WTC11 (cell line): ENCODE data around the gene MRPS22. TPM values are rescaled to one million over a fixed set of nuclear protein-coding genes. Genes with fewer than 3 reads are reported as not detected.

Source experiments
- ATAC-seq: fragments of 200-7000 bp; cut with Tn5 transposase; 2 replicates; pipeline ENCODE4 v1.10.0; 2021; ENCODE audit warnings: mild to moderate bottlenecking, moderate library complexity
- CTCF ChIA-PET: fragments of 300-600 bp; sonication (Branson Sonifier 250); formaldehyde crosslinking; loops from one replicate; lab custom pipeline; 2021; ENCODE audit warnings: antibody characterized with exemption; lab: Charles Lee
- POLR2A ChIA-PET: fragments of 350-600 bp; sonication (Branson Sonifier 250); formaldehyde crosslinking; loops from one replicate; lab custom pipeline; 2021; ENCODE audit warnings: antibody characterized with exemption; lab: Charles Lee
- DNase-seq: peaks from one replicate; pipeline ENCODE4 v3.0.0; 2021; ENCODE audit warnings: low spot score
- H3K27ac Mint-ChIP-seq: 2 replicates; pipeline ENCODE4 v1.8.0; 2021; ENCODE audit warnings: mixed read lengths
- H3K27me3 Mint-ChIP-seq: 2 replicates; pipeline ENCODE4 v1.8.0; 2021; ENCODE audit warnings: low read depth, mild to moderate bottlenecking, moderate library complexity, mixed read lengths
- H3K36me3 Mint-ChIP-seq: 2 replicates; pipeline ENCODE4 v1.8.0; 2021; ENCODE audit warnings: mixed read lengths
- H3K4me1 Mint-ChIP-seq: 2 replicates; pipeline ENCODE4 v1.8.0; 2022; ENCODE audit warnings: mixed read lengths
- H3K4me3 Mint-ChIP-seq: 2 replicates; pipeline ENCODE4 v1.8.0; 2021; ENCODE audit warnings: mild to moderate bottlenecking, moderate library complexity, mixed read lengths
- H3K9me3 Mint-ChIP-seq: 2 replicates; pipeline ENCODE4 v1.8.0; 2021; ENCODE audit warnings: mixed read lengths
- CREM ChIP-seq: sonication (generic); formaldehyde crosslinking; IDR thresholded peaks from 2 replicates; pipeline ENCODE4 v1.8.1; 2022; ENCODE audit warnings: mild to moderate bottlenecking, missing genetic modification reagents, moderate library complexity
- E2F1 ChIP-seq: sonication (generic); formaldehyde crosslinking; IDR thresholded peaks from 2 replicates; pipeline ENCODE4 v1.8.0; 2022; ENCODE audit warnings: mild to moderate bottlenecking, missing genetic modification reagents
- FOXJ3 ChIP-seq: sonication (generic); formaldehyde crosslinking; IDR thresholded peaks from 2 replicates; pipeline ENCODE4 v1.9.0; 2021; ENCODE audit warnings: missing genetic modification reagents, mild to moderate bottlenecking, borderline replicate concordance
- FOXK1 ChIP-seq: sonication (generic); formaldehyde crosslinking; IDR thresholded peaks from 2 replicates; pipeline ENCODE4 v1.8.0; 2022; ENCODE audit warnings: mild to moderate bottlenecking, moderate library complexity, missing genetic modification reagents
- JAZF1 ChIP-seq: fragments of 250-450 bp; sonication (Bioruptor Pico); IDR thresholded peaks from 2 replicates; pipeline ENCODE4 v1.9.0; 2021; ENCODE audit warnings: moderate library complexity, mild to moderate bottlenecking, inconsistent platforms
- MXD4 ChIP-seq: fragments of 250-450 bp; sonication (Bioruptor Pico); IDR thresholded peaks from 2 replicates; pipeline ENCODE4 v1.8.0; 2021; ENCODE audit warnings: mild to moderate bottlenecking, moderate library complexity, borderline replicate concordance
- SMAD3 ChIP-seq: sonication (generic); formaldehyde crosslinking; IDR thresholded peaks from 2 replicates; pipeline ENCODE4 v1.8.0; 2022; ENCODE audit warnings: missing genetic modification reagents, mild to moderate bottlenecking, borderline replicate concordance
- SOX15 ChIP-seq: fragments of 250-450 bp; sonication (Bioruptor Pico); IDR thresholded peaks from 2 replicates; pipeline ENCODE4 v1.9.0; 2021; ENCODE audit warnings: mild to moderate bottlenecking
- TCF7 ChIP-seq: sonication (generic); formaldehyde crosslinking; IDR thresholded peaks from 2 replicates; pipeline ENCODE4 v1.8.0; 2022; ENCODE audit warnings: mild to moderate bottlenecking, low read depth, missing genetic modification reagents, moderate library complexity
- TEAD1 ChIP-seq: sonication (generic); formaldehyde crosslinking; IDR thresholded peaks from 2 replicates; pipeline ENCODE4 v1.8.0; 2022; ENCODE audit warnings: mild to moderate bottlenecking, missing genetic modification reagents
- TEAD4 ChIP-seq: sonication (generic); formaldehyde crosslinking; IDR thresholded peaks from 2 replicates; pipeline ENCODE4 v1.8.0; 2022; ENCODE audit warnings: mild to moderate bottlenecking, missing genetic modification reagents
- TP53 ChIP-seq: sonication (generic); formaldehyde crosslinking; IDR thresholded peaks from 2 replicates; pipeline ENCODE4 v1.8.1; 2023; ENCODE audit warnings: mild to moderate bottlenecking, missing genetic modification reagents
- ZBTB21 ChIP-seq: sonication (generic); formaldehyde crosslinking; IDR thresholded peaks from 2 replicates; pipeline ENCODE4 v1.8.1; 2023; ENCODE audit warnings: mild to moderate bottlenecking, missing genetic modification reagents, borderline replicate concordance
- ZNF263 ChIP-seq: sonication (generic); formaldehyde crosslinking; IDR thresholded peaks from 2 replicates; pipeline ENCODE4 v1.8.1; 2022; ENCODE audit warnings: low read depth, mild to moderate bottlenecking, moderate library complexity, missing genetic modification reagents
- total RNA-seq: library from RNA; stranded (reverse); gene quantifications from 3 replicates; pipeline ENCODE4 v1.2.3, GENCODE V29; 2021
- TF ChIP-seq, protein P1 (sequence below): sonication (generic); formaldehyde crosslinking; IDR thresholded peaks from 2 replicates; pipeline ENCODE4 v1.8.1; 2022; ENCODE audit warnings: low read depth, missing genetic modification reagents, borderline replicate concordance
- TF ChIP-seq, protein P2 (sequence below): sonication (generic); formaldehyde crosslinking; IDR thresholded peaks from 2 replicates; pipeline ENCODE4 v1.8.1; 2023; ENCODE audit warnings: mild to moderate bottlenecking, missing genetic modification reagents, borderline replicate concordance
- TF ChIP-seq, protein P3 (sequence below): sonication (generic); formaldehyde crosslinking; IDR thresholded peaks from 2 replicates; pipeline ENCODE4 v1.8.0; 2022; ENCODE audit warnings: mild to moderate bottlenecking, missing genetic modification reagents
- TF ChIP-seq, protein P4 (sequence below): sonication (generic); formaldehyde crosslinking; IDR thresholded peaks from 2 replicates; pipeline ENCODE4 v1.8.0; 2022; ENCODE audit warnings: mild to moderate bottlenecking, missing genetic modification reagents
- TF ChIP-seq, protein P5 (sequence below): fragments of 250-450 bp; sonication (Bioruptor Pico); IDR thresholded peaks from 2 replicates; pipeline ENCODE4 v1.9.0; 2021; ENCODE audit warnings: moderate library complexity, mild to moderate bottlenecking, inconsistent platforms, borderline replicate concordance

The MRPS22 gene
- total RNA-seq, 1 experiment from 2014 or later, result 44.6 TPM

GRCh38 chr3:139338405-139338804 is 5.4 kb upstream of the MRPS22 start:
- POLR2A ChIA-PET, result no interaction called here
- ATAC-seq, result no peak
- H3K9me3 Mint-ChIP-seq, result peaks cover 5% of the 10 kb centered on the region
- H3K4me1 Mint-ChIP-seq, result no peaks in the 10 kb centered on the region; the same call in 1 of the 2 replicates
- CTCF ChIA-PET, result interaction anchor here (1.3 kb wide), 1 partner anchor 9 kb away, joined by 4 read pairs; no protein-coding TSS in a partner anchor
- no peak overlapping the region for H3K4me3 Mint-ChIP-seq
- TF ChIP-seq FOXK1 (CRISPR knock-in tag), result no peak
- TF ChIP-seq TP53, result no peak
- TF ChIP-seq, protein P1, sequence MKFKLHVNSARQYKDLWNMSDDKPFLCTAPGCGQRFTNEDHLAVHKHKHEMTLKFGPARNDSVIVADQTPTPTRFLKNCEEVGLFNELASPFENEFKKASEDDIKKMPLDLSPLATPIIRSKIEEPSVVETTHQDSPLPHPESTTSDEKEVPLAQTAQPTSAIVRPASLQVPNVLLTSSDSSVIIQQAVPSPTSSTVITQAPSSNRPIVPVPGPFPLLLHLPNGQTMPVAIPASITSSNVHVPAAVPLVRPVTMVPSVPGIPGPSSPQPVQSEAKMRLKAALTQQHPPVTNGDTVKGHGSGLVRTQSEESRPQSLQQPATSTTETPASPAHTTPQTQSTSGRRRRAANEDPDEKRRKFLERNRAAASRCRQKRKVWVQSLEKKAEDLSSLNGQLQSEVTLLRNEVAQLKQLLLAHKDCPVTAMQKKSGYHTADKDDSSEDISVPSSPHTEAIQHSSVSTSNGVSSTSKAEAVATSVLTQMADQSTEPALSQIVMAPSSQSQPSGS (CRISPR knock-in tag), result no peak
- TF ChIP-seq ZBTB21 (CRISPR knock-in tag), result no peak
- TF ChIP-seq MXD4 (CRISPR knock-in tag), result no peak
- TF ChIP-seq E2F1 (CRISPR knock-in tag), result no peak
- TF ChIP-seq TCF7 (CRISPR knock-in tag), result no peak
- TF ChIP-seq TEAD1 (CRISPR knock-in tag), result no peak
- TF ChIP-seq TEAD4 (CRISPR knock-in tag), result no peak
- peaks cover 49% of the 10 kb centered on the region for H3K27me3 Mint-ChIP-seq
- no peak overlapping the region for H3K27ac Mint-ChIP-seq
- DNase-seq, result no peak
- no peaks in the 10 kb centered on the region for H3K36me3 Mint-ChIP-seq

- TF ChIP-seq, protein P2, sequence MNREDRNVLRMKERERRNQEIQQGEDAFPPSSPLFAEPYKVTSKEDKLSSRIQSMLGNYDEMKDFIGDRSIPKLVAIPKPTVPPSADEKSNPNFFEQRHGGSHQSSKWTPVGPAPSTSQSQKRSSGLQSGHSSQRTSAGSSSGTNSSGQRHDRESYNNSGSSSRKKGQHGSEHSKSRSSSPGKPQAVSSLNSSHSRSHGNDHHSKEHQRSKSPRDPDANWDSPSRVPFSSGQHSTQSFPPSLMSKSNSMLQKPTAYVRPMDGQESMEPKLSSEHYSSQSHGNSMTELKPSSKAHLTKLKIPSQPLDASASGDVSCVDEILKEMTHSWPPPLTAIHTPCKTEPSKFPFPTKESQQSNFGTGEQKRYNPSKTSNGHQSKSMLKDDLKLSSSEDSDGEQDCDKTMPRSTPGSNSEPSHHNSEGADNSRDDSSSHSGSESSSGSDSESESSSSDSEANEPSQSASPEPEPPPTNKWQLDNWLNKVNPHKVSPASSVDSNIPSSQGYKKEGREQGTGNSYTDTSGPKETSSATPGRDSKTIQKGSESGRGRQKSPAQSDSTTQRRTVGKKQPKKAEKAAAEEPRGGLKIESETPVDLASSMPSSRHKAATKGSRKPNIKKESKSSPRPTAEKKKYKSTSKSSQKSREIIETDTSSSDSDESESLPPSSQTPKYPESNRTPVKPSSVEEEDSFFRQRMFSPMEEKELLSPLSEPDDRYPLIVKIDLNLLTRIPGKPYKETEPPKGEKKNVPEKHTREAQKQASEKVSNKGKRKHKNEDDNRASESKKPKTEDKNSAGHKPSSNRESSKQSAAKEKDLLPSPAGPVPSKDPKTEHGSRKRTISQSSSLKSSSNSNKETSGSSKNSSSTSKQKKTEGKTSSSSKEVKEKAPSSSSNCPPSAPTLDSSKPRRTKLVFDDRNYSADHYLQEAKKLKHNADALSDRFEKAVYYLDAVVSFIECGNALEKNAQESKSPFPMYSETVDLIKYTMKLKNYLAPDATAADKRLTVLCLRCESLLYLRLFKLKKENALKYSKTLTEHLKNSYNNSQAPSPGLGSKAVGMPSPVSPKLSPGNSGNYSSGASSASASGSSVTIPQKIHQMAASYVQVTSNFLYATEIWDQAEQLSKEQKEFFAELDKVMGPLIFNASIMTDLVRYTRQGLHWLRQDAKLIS (CRISPR knock-in tag), result no peak
- TF ChIP-seq CREM (CRISPR knock-in tag) (no peak), SMAD3 (CRISPR knock-in tag) (no peak), ZNF263 (CRISPR knock-in tag) (no peak), SOX15 (no peak), FOXJ3 (CRISPR knock-in tag) (no peak), JAZF1 (CRISPR knock-in tag) (no peak)
- TF ChIP-seq, protein P3, sequence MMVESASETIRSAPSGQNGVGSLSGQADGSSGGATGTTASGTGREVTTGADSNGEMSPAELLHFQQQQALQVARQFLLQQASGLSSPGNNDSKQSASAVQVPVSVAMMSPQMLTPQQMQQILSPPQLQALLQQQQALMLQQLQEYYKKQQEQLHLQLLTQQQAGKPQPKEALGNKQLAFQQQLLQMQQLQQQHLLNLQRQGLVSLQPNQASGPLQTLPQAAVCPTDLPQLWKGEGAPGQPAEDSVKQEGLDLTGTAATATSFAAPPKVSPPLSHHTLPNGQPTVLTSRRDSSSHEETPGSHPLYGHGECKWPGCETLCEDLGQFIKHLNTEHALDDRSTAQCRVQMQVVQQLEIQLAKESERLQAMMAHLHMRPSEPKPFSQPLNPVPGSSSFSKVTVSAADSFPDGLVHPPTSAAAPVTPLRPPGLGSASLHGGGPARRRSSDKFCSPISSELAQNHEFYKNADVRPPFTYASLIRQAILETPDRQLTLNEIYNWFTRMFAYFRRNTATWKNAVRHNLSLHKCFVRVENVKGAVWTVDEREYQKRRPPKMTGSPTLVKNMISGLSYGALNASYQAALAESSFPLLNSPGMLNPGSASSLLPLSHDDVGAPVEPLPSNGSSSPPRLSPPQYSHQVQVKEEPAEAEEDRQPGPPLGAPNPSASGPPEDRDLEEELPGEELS, result no peak
- TF ChIP-seq, protein P4, sequence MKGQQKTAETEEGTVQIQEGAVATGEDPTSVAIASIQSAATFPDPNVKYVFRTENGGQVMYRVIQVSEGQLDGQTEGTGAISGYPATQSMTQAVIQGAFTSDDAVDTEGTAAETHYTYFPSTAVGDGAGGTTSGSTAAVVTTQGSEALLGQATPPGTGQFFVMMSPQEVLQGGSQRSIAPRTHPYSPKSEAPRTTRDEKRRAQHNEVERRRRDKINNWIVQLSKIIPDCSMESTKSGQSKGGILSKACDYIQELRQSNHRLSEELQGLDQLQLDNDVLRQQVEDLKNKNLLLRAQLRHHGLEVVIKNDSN (CRISPR knock-in tag), result no peak
- TF ChIP-seq, protein P5, sequence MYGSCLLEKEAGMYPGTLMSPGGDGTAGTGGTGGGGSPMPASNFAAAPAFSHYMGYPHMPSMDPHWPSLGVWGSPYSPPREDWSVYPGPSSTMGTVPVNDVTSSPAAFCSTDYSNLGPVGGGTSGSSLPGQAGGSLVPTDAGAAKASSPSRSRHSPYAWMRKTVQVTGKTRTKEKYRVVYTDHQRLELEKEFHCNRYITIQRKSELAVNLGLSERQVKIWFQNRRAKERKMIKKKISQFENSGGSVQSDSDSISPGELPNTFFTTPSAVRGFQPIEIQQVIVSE, result no peak
- no peaks in the 10 kb centered on the region; the same call in 1 of the 2 replicates for H3K4me1 Mint-ChIP-seq
- ATAC-seq (no peak), DNase-seq (no peak)
- CTCF ChIA-PET, result interaction anchor here (1.1 to 1.6 kb wide), 3 partner anchors 10 to 20 kb away, joined by 4 to 5 read pairs (median 5); no protein-coding TSS in a partner anchor
- POLR2A ChIA-PET, result no interaction called here
- H3K27ac Mint-ChIP-seq, result no peak overlapping the region
- no peaks in the 10 kb centered on the region for H3K36me3 Mint-ChIP-seq
- peaks cover 5% of the 10 kb centered on the region for H3K9me3 Mint-ChIP-seq
- H3K27me3 Mint-ChIP-seq, result peaks cover 44% of the 10 kb centered on the region
- H3K4me3 Mint-ChIP-seq, result no peak overlapping the region
Measured at GRCh38 chr3:139339219-139339906, 4.5 kb upstream of the MRPS22 start.
